GM13977 (cell line): ENCODE results near the gene GYS1.
A peak's percentile ranks its signal among the peaks of the same experiment; 100 is the strongest.

Experiments used
- DNase-seq: peaks from one replicate; pipeline ENCODE4 v3.0.0; 2012; ENCODE audit warnings: low spot score
- CTCF ChIP-seq: IDR thresholded peaks from 2 replicates; pipeline ENCODE4 v1.5.1; 2012; ENCODE audit warnings: mild to moderate bottlenecking, control low read depth; ENCODE audit not compliant: insufficient read depth; ENCODE audit errors: extremely low read depth, missing control alignments
- in situ Hi-C: fragments of 300-500 bp; cut with MboI; formaldehyde crosslinking; loops from one replicate; pipeline ENCODE4 v1.12.0; 2022; ENCODE audit warnings: low sequenced_read_pairs, low pct_unique_long_range_greater_than_20kb, mixed read lengths, inconsistent platforms; ENCODE audit not compliant: unreplicated experiment

The GYS1 gene

GRCh38 chr19:48959341-48960239, 33.5 kb downstream of the GYS1 start:
- TF ChIP-seq CTCF: no peak
- in situ Hi-C loops: loop anchor here (25.0 kb wide), 2 partner anchors 97 to 322 kb away; partner anchors contain the start of genes CA11, DBP, PLEKHA4 and PPP1R15A
- no peak for DNase-seq

GRCh38 chr19:48958006-48958405, 35.1 kb downstream of the GYS1 start:
- in situ Hi-C loops: loop anchor here (25.0 kb wide), 2 partner anchors 96 to 321 kb away; partner anchors contain the start of genes CA11, DBP, PLEKHA4 and PPP1R15A
- no peak for DNase-seq
- no peak for TF ChIP-seq CTCF

GRCh38 chr19:48955308-48955958, 37.7 kb downstream of the GYS1 start:
- in situ Hi-C loops: loop anchor here (25.0 kb wide), 2 partner anchors 93 to 318 kb away; partner anchors contain the start of genes CA11, DBP, PLEKHA4 and PPP1R15A
- no peak for DNase-seq
- TF ChIP-seq CTCF: no peak

- TF ChIP-seq CTCF: no peak
- in situ Hi-C loops: loop anchor here (25.0 kb wide), 2 partner anchors 92 to 317 kb away; partner anchors contain the start of genes CA11, DBP, PLEKHA4 and PPP1R15A
- peak; percentile 98 for DNase-seq
Measured at GRCh38 chr19:48954595-48955307, 38.4 kb downstream of the GYS1 start, which contains the start of gene BAX. Gene BAX (plus strand): TSS chr19:48954875. CDS start chr19:48954929, 54 bp downstream.

- DNase-seq: no peak
- no peak for TF ChIP-seq CTCF
- in situ Hi-C loops: loop anchor here (25.0 kb wide), 2 partner anchors 92 to 317 kb away; partner anchors contain the start of genes CA11, DBP, PLEKHA4 and PPP1R15A
Measured at GRCh38 chr19:48953990-48954594, 39.0 kb downstream of the GYS1 start.

GRCh38 chr19:48953141-48953540, 40.0 kb downstream of the GYS1 start:
- TF ChIP-seq CTCF: no peak
- in situ Hi-C loops: loop anchor here (25.0 kb wide), 2 partner anchors 91 to 316 kb away; partner anchors contain the start of genes CA11, DBP, PLEKHA4 and PPP1R15A
- DNase-seq: no peak
